Measurements from ENCODE around the gene PCSK4. TPM values are rescaled to one million over a fixed set of nuclear protein-coding genes. Genes with fewer than 3 reads are reported as not detected.

The PCSK4 gene
- polyA plus RNA-seq, 1 experiment: 1.3 TPM

GRCh38 chr19:1524287-1524971 lies 34.3 kb upstream of the PCSK4 start:
- CTCF ChIA-PET: interaction anchor here (1.4 kb wide), 1 partner anchor 22 kb away, joined by 5 read pairs; no protein-coding TSS in a partner anchor
- H3K4me3 ChIP-seq (ENCODE audit: low read depth, low read length): no peak overlapping the region
- no peak for DNase-seq (ENCODE audit: low read depth)
- POLR2A ChIA-PET: no interaction called here
- TF ChIP-seq CTCF (IDR thresholded peaks at IDR 0.05; ENCODE audit: insufficient read depth, low read depth, low read length): no peak
- H3K36me3 ChIP-seq (ENCODE audit: control insufficient read depth, insufficient read depth, low read length): no peaks in the 10 kb centered on the region
- peaks cover 18% of the 10 kb centered on the region for H3K27me3 ChIP-seq (ENCODE audit: control insufficient read depth, insufficient read depth, low read length)

DNA sequence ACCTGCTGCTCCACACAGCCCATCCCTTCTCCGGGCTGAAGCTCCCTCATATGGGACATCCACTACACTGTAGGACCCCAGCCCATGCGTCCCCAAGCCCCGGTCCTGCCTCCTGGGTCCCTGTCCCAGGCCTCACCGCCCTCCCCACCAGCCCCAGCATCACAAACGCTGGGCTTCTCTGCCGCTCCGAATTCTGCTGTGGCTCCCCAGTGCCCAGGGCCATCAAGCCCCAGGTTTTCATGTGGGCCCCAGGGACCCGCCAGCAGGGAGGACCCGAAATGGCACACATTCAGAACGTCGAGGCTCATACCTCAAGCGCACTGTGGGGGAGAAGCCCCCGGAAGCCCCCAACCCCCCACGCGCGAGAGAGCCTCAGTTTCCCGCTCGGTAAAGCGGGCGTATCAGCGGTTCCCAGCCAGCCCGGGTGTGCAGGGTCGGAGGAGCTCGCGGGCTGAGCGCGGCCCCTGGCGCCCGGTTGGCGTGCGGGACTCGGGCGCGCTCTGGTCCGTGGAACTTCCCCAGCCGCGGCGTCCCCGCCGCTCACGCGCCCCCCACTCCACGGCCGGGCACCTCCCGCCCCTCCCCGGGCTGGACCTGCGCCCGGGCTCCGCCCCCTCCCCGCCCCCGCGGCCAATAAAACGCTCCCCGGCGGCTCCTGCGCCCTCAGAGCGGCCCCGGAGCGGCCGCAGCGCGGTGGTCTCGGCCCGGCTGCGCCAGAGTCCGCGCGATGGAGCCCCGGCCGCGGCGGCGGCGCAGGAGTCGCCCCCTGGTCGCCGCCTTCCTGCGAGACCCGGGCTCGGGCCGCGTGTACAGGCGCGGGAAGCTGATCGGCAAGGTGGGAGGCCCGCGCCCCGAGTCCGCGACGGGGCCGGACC lies 33.5 kb upstream of the PCSK4 start, which contains the start of gene PLK5:
Gene PLK5 (plus strand): TSS at position 666 of the 875 bp plus-strand sequence. CDS start 2,920 bp downstream, outside the sequence.
- ChIA-PET CTCF (interaction anchor here (0.7 to 1.0 kb wide), 3 partner anchors 10 to 149 kb away, joined by 3 to 4 read pairs (median 3); no protein-coding TSS in a partner anchor), POLR2A (no interaction called here)
- Histone ChIP-seq H3K4me3 (ENCODE audit: low read depth, low read length) (no peak within 1 kb of the TSS), H3K27me3 (ENCODE audit: control insufficient read depth, insufficient read depth, low read length) (peaks cover 18% of the 10 kb centered on the region), H3K36me3 (ENCODE audit: control insufficient read depth, insufficient read depth, low read length) (no peaks in the 10 kb centered on the region)
- TF ChIP-seq CTCF (IDR thresholded peaks at IDR 0.05; ENCODE audit: insufficient read depth, low read depth, low read length): no peak
- no peak for DNase-seq (ENCODE audit: low read depth)

- Histone ChIP-seq H3K27me3 (ENCODE audit: control insufficient read depth, insufficient read depth, low read length) (peaks cover 19% of the 10 kb centered on the region), H3K4me3 (ENCODE audit: low read depth, low read length) (no peak overlapping the region), H3K36me3 (ENCODE audit: control insufficient read depth, insufficient read depth, low read length) (no peaks in the 10 kb centered on the region)
- no peak for TF ChIP-seq CTCF (IDR thresholded peaks at IDR 0.05; ENCODE audit: insufficient read depth, low read depth, low read length)
- CTCF ChIA-PET: interaction anchor here (0.7 to 1.0 kb wide), 3 partner anchors 10 to 149 kb away, joined by 3 to 4 read pairs (median 3); no protein-coding TSS in a partner anchor
- no peak for DNase-seq (ENCODE audit: low read depth)
- POLR2A ChIA-PET: no interaction called here
These were observed 32.7 kb upstream of the PCSK4 start for GRCh38 chr19:1522838-1523237.

DNA sequence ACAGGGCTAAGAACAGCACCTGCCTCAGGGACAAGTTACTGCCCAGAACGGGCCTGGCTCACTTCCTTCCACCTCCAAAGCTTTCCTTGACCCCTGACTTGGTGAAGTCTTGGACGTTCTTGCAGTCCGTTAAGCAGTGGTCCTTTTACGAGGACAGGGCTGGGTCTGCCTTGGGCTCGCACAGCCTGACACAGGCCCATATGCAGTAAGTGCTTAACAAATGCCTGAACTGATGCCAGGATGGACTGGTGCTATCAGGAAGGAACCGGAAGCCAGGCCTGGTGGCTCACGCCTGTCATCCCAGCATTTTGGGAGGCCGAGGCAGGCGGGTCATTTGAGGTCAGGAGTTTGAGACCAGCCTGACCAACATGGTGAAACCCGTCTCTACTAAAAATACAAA lies 31.9 kb upstream of the PCSK4 start:
- Histone ChIP-seq H3K4me3 (ENCODE audit: low read depth, low read length) (no peak overlapping the region), H3K36me3 (ENCODE audit: control insufficient read depth, insufficient read depth, low read length) (no peaks in the 10 kb centered on the region), H3K27me3 (ENCODE audit: control insufficient read depth, insufficient read depth, low read length) (peaks cover 19% of the 10 kb centered on the region)
- CTCF ChIA-PET: interaction anchor here (0.6 to 1.0 kb wide), 2 partner anchors 24 to 67 kb away, joined by 3 to 4 read pairs; no protein-coding TSS in a partner anchor
- DNase-seq (ENCODE audit: low read depth): no peak
- no peak for TF ChIP-seq CTCF (IDR thresholded peaks at IDR 0.05; ENCODE audit: insufficient read depth, low read depth, low read length)
- POLR2A ChIA-PET: no interaction called here

GRCh38 chr19:1521636-1522035 lies 31.5 kb upstream of the PCSK4 start:
- H3K27me3 ChIP-seq (ENCODE audit: control insufficient read depth, insufficient read depth, low read length): peaks cover 19% of the 10 kb centered on the region
- POLR2A ChIA-PET: no interaction called here

More at GRCh38 chr19:1521636-1522035, 31.5 kb upstream of the PCSK4 start:
- TF ChIP-seq CTCF (IDR thresholded peaks at IDR 0.05; ENCODE audit: insufficient read depth, low read depth, low read length): no peak
- DNase-seq (ENCODE audit: low read depth): no peak
- CTCF ChIA-PET: interaction anchor here (0.6 to 1.0 kb wide), 2 partner anchors 24 to 67 kb away, joined by 3 to 4 read pairs; no protein-coding TSS in a partner anchor
- H3K36me3 ChIP-seq (ENCODE audit: control insufficient read depth, insufficient read depth, low read length): no peaks in the 10 kb centered on the region
- H3K4me3 ChIP-seq (ENCODE audit: low read depth, low read length): no peak overlapping the region

Data from BJ (cell line).